Heart left ventricle (tissue), 13 donors: ENCODE results near the gene ARHGEF7.

Source experiments
- CTCF ChIP-seq, 12 donors: fragments of 200-600 bp; sonication (generic) in 4 of 12; IDR thresholded peaks; one replicate each; pipeline versions ENCODE4 v1.5.0 to v1.8.0; 2018 to 2022; ENCODE audit warnings: antibody characterized with exemption in 12 of 12, mild to moderate bottlenecking in 5 of 12
- POLR2A ChIP-seq, 2 donors: fragments of 450-650 bp; IDR thresholded peaks; one replicate each; pipeline ENCODE4 v1.6.1; 2017; ENCODE audit warnings: antibody characterized with exemption in 2 of 2, mild to moderate bottlenecking in 2 of 2, moderate library complexity in 2 of 2
- donor health status: ischemic (EF 13 %, LVEDD 7.1; RV severe dilation, severe dysfunction).
- donor health status: DM: no; HTN: yes; CAD: no.
- donor health status: DM: no; HTN: no; CAD: no.
- donor health status: ischemic (EF 25% LVEDD 6.9; RV normal size, moderate dysfunction).
- donor health status: ischemic (EF 25% LVEDD 5.7; RV mildly dilated, moderate dysfunction).
- donor health status: ischemic (EF 35%, LVEDD 5.7; RV mildly dilated, moderate dysfunction).
- donor health status: nonischemic (EF 11% LVEDD 7.7; RV severe dilation, severe dysfunction).
- donor health status: DM: yes; HTN: yes; CAD: no.
- donor health status: PGD.
- donor health status: ischemic (EF 29% LVEDD 5.4; RV normal size, mild dysfunction).
- donor health status: nonischemic (EF 23%, LVEDD 6.1; RV moderate dilation, normal function).

GRCh38 chr13:111337206-111337605 is 222.1 kb downstream of the ARHGEF7 start:
- TF ChIP-seq CTCF (IDR thresholded peaks at IDR 0.05) (no peak), POLR2A (IDR thresholded peaks at IDR 0.05) (no peak)
